K562 (cell line): ENCODE data around the gene TIPARP. TPM values are rescaled to one million over a fixed set of nuclear protein-coding genes. Genes with fewer than 3 reads are reported as not detected.

Experiments used
- ATAC-seq: fragments of 200-7000 bp; cut with Tn5 transposase; 3 replicates; pipeline ENCODE4 v1.9.1; 2020; ENCODE audit warnings: moderate library complexity
- BruUV-seq: library from RNA; stranded (reverse); fragments of 400-500 nt; replicated peaks from 2 replicates; lab custom pipeline; 2021; lab: Mats Ljungman, UMichigan
- CTCF ChIA-PET: fragments of 300-600 bp; formaldehyde crosslinking; extraction: SDS; loops from one replicate; lab custom pipeline; 2021; ENCODE audit warnings: low intra/inter-chr PET ratio; lab: Yijun Ruan, JAX
- POLR2A ChIA-PET: fragments of 300-600, 350-650 bp; sonication (Branson Sonifier 250); formaldehyde crosslinking; extraction: SDS; loops from one replicate; lab custom pipeline; 2021; ENCODE audit warnings: antibody characterized with exemption, inconsistent platforms; lab: Yijun Ruan, JAX
- DNase-seq, 4 experiments: peaks; one replicate each; pipeline versions ENCODE4 v3.0.0 to v3.0.0-alpha.2; 2011 to 2018; ENCODE audit warnings: low spot score in 3 of 4, mixed read lengths in 3 of 4; ENCODE audit errors: extremely low read depth in 1 of 4
- FAIRE-seq: peaks from 2 replicates; lab custom pipeline; 2011; peaks lifted over from hg19 to GRCh38; lab: Jason Lieb, UNC
- H2AFZ ChIP-seq: 2 replicates; pipeline ENCODE4 v1.6.0; 2011; ENCODE audit warnings: low read depth, low read length, control low read depth, inconsistent platforms
- H3K27ac ChIP-seq: fragments of 200-600 bp; 3 replicates; pipeline ENCODE4 v1.8.0; 2011; ENCODE audit warnings: low read depth, mild to moderate bottlenecking, control low read depth, inconsistent platforms, low read length, moderate library complexity, mixed read lengths; ENCODE audit errors: extremely low read depth
- H3K27me3 ChIP-seq, 2 experiments: fragments of 300-600 bp in 1 of 2; 2 replicates in 1 of 2; 3 replicates in 1 of 2; pipeline versions ENCODE4 v1.6.0 to v1.8.0; 2011; ENCODE audit warnings: inconsistent platforms in 2 of 2, low read length in 2 of 2, mild to moderate bottlenecking in 1 of 2, mixed read lengths in 1 of 2, moderate library complexity in 1 of 2; ENCODE audit not compliant: control insufficient read depth in 2 of 2, insufficient read depth in 2 of 2
- H3K36me3 ChIP-seq: fragments of 300-600 bp; 3 replicates; pipeline ENCODE4 v1.8.0; 2011; ENCODE audit warnings: mild to moderate bottlenecking, low read length, inconsistent platforms; ENCODE audit not compliant: control insufficient read depth, insufficient read depth
- H3K4me1 ChIP-seq, 2 experiments: fragments of 200-600 bp in 1 of 2; replicated peaks in 1 of 2; 2 replicates in 1 of 2; 3 replicates in 1 of 2; pipeline versions ENCODE4 v1.5.1 to v1.8.0; 2011; ENCODE audit warnings: inconsistent platforms in 2 of 2, low read length in 2 of 2, mild to moderate bottlenecking in 1 of 2, mixed read lengths in 1 of 2, moderate library complexity in 1 of 2; ENCODE audit not compliant: control insufficient read depth in 2 of 2, insufficient read depth in 2 of 2
- H3K4me2 ChIP-seq: 2 replicates; pipeline ENCODE4 v1.6.1; 2011; ENCODE audit warnings: low read length, control low read depth, inconsistent platforms, mixed read lengths; ENCODE audit not compliant: insufficient read depth
- H3K4me3 ChIP-seq: fragments of 200-600 bp; sonication (generic), shearing (Covaris generic); 2 replicates; pipeline ENCODE4 v1.5.1; 2016; ENCODE audit warnings: control low read depth, inconsistent platforms
- H3K79me2 ChIP-seq: fragments of 200-600 bp; 3 replicates; pipeline ENCODE4 v1.8.0; 2011; ENCODE audit warnings: low read length, inconsistent platforms; ENCODE audit not compliant: control insufficient read depth, insufficient read depth
- H3K9ac ChIP-seq, 2 experiments: 2 replicates each; pipeline versions ENCODE4 v1.6.0 to v1.6.1; 2011; ENCODE audit warnings: low read depth in 2 of 2, low read length in 2 of 2, control low read depth in 1 of 2, inconsistent platforms in 1 of 2, mild to moderate bottlenecking in 1 of 2, mixed read lengths in 1 of 2; ENCODE audit not compliant: insufficient read depth in 1 of 2
- H3K9me1 ChIP-seq: one replicate; pipeline ENCODE4 v1.6.0; 2011; ENCODE audit warnings: inconsistent platforms, mild to moderate bottlenecking, low read length, moderate library complexity; ENCODE audit not compliant: control insufficient read depth, insufficient read depth
- H3K9me3 ChIP-seq: replicated peaks from 2 replicates; pipeline ENCODE4 v1.5.1; 2011; ENCODE audit warnings: low read depth, low read length, inconsistent platforms; ENCODE audit not compliant: control insufficient read depth, insufficient read depth
- H4K20me1 ChIP-seq: replicated peaks from 2 replicates; pipeline ENCODE4 v1.6.1; 2011; ENCODE audit warnings: low read length, inconsistent platforms, mixed read lengths; ENCODE audit not compliant: control insufficient read depth, insufficient read depth
- FOXO4 ChIP-seq: fragments of 450-650 bp; formaldehyde crosslinking; IDR thresholded peaks from 2 replicates; pipeline ENCODE4 v1.4.0; 2020; ENCODE audit warnings: mild to moderate bottlenecking, moderate library complexity
- HMG20B ChIP-seq: fragments of 250-450 bp; sonication (Bioruptor Pico); IDR thresholded peaks from 2 replicates; pipeline ENCODE4 v1.5.0; 2021; ENCODE audit warnings: mild to moderate bottlenecking
- MAZ ChIP-seq, 2 experiments: fragments of 450-650 bp in 1 of 2; sonication (generic) in 1 of 2; formaldehyde crosslinking; IDR thresholded peaks in 1 of 2; conservative IDR thresholded peaks in 1 of 2; 2 replicates each; pipeline versions ENCODE4 v1.4.0 to v1.5.0; 2020; ENCODE audit warnings: mild to moderate bottlenecking in 1 of 2, missing genetic modification reagents in 1 of 2
- MBD1 ChIP-seq: fragments of 250-450 bp; sonication (Bioruptor Pico); IDR thresholded peaks from 2 replicates; pipeline ENCODE4 v1.8.0; 2022; ENCODE audit warnings: inconsistent platforms
- MLX ChIP-seq, 2 experiments: fragments of 450-650 bp in 1 of 2; sonication (generic) in 1 of 2; formaldehyde crosslinking; conservative IDR thresholded peaks; 2 replicates each; pipeline versions ENCODE4 v1.4.0 to v1.8.1; 2020 to 2022; ENCODE audit warnings: mild to moderate bottlenecking in 1 of 2, missing genetic modification reagents in 1 of 2
- MTA3 ChIP-seq: fragments of 450-650 bp; formaldehyde crosslinking; IDR thresholded peaks from 2 replicates; pipeline ENCODE4 v1.6.1; 2017; ENCODE audit warnings: mild to moderate bottlenecking, borderline replicate concordance
- PATZ1 ChIP-seq: fragments of 250-450 bp; sonication (Bioruptor Pico); IDR thresholded peaks from 2 replicates; pipeline ENCODE4 v1.5.0; 2020; ENCODE audit warnings: mild to moderate bottlenecking, borderline replicate concordance
- SIN3A ChIP-seq, 2 experiments: fragments of 150-350 bp in 1 of 2; IDR thresholded peaks; 2 replicates each; pipeline ENCODE4 v1.6.1; 2011 to 2016; ENCODE audit warnings: borderline replicate concordance in 2 of 2, low read depth in 2 of 2, low read length in 2 of 2, mild to moderate bottlenecking in 2 of 2, moderate library complexity in 2 of 2; ENCODE audit not compliant: control insufficient read depth in 1 of 2
- SOX6 ChIP-seq: fragments of 450-650 bp; IDR thresholded peaks from 2 replicates; pipeline ENCODE4 v1.6.1; 2014; ENCODE audit warnings: mild to moderate bottlenecking
- ZFPM2 ChIP-seq: fragments of 250-450 bp; sonication (Bioruptor Pico); IDR thresholded peaks from 2 replicates; pipeline ENCODE4 v1.5.1; 2022; ENCODE audit warnings: mild to moderate bottlenecking
- ZNF282 ChIP-seq: sonication (generic); formaldehyde crosslinking; IDR thresholded peaks from 2 replicates; pipeline ENCODE4 v1.8.1; 2023; ENCODE audit warnings: missing genetic modification reagents
- ZNF511 ChIP-seq: sonication (generic); formaldehyde crosslinking; IDR thresholded peaks from 2 replicates; pipeline ENCODE4 v1.8.0; 2022; ENCODE audit warnings: mild to moderate bottlenecking, missing genetic modification reagents
- ZNF740 ChIP-seq, 3 experiments: fragments of 200-800 bp in 1 of 3; sonication (Bioruptor generic) in 1 of 3; sonication (generic) in 1 of 3; formaldehyde crosslinking in 1 of 3; IDR thresholded peaks; 2 replicates each; pipeline versions ENCODE4 v1.6.1 to v1.8.0; 2016 to 2022; ENCODE audit warnings: mild to moderate bottlenecking in 2 of 3, missing compliant biosample characterization in 2 of 3, missing genetic modification characterization in 2 of 3, missing genetic modification reagents in 1 of 3
- ZNF76 ChIP-seq: fragments of 250-450 bp; sonication (Bioruptor Pico); IDR thresholded peaks from 2 replicates; pipeline ENCODE4 v1.4.0; 2020; ENCODE audit warnings: mild to moderate bottlenecking, moderate library complexity, borderline replicate concordance
- WGBS: fragments of 100-300 bp; shearing (Covaris generic); methylation state at CpG from one replicate; pipeline ENCODE4 v1.1.6; 2016; ENCODE audit warnings: low coverage, mixed read lengths; ENCODE audit not compliant: insufficient coverage; ENCODE audit errors: missing lambda C conversion rate; 5-methylcytosine and 5-hydroxymethylcytosine counted together
- in situ Hi-C: fragments of 300-500 bp; cut with MboI; formaldehyde crosslinking; loops from 4 replicates; pipeline ENCODE4 v1.15.0; 2018; ENCODE audit warnings: inconsistent platforms, mixed read lengths
- intact Hi-C: fragments of 100-400 bp; cut with micrococcal nuclease; formaldehyde crosslinking; loops from 2 replicates; pipeline ENCODE4 v1.14.2; 2022
- polyA plus RNA-seq, 8 experiments: library from polyadenylated mRNA; depleted of rRNA in 4 of 8; stranded (reverse) in 5 of 8; unstranded in 3 of 8; fragments of >200 nt; fragmentation: Nextera tagmentation in 2 of 8; fragmentation: Illumina TruSeq in 1 of 8; extraction: Ambion mirVana in 2 of 8; extraction: Trizol in 1 of 8; gene quantifications; 2 replicates each; pipeline versions ENCODE4 v1.2.1 to v1.2.3, GENCODE V29; 2011 to 2014; ENCODE audit warnings: inconsistent platforms in 1 of 8, missing spikeins in 1 of 8
- total RNA-seq, 7 experiments: library from RNA; depleted of rRNA in 6 of 7; stranded (reverse); fragments of >200 nt in 6 of 7; fragmentation: Illumina TruSeq in 2 of 7; extraction: Trizol in 2 of 7; gene quantifications; 2 replicates each; pipeline versions ENCODE4 v1.2.1 to v1.2.3, GENCODE V29; 2011 to 2021; ENCODE audit warnings: low replicate concordance in 1 of 7

TIPARP gene
- total and polyA plus RNA-seq, 9 of the 15 experiments (the other 6 are each of a cell fraction or from before 2014, with no cell fraction given) = 2.4 to 29.4 (median 15.1) TPM

GRCh38 chr3:156710429-156710828 lies 36.0 kb downstream of the TIPARP start:
- CTCF ChIA-PET = no interaction called here
- ATAC-seq = no peak
- no peaks in the 10 kb centered on the region for H3K9me3 ChIP-seq
- 41% methylated on average over 1 of the region's 1 CpG for WGBS
- no peaks in the 10 kb centered on the region for H3K4me1 ChIP-seq
- no peak overlapping the region for H3K4me2 ChIP-seq
- DNase-seq = no peak
- H3K9ac ChIP-seq = no peak overlapping the region
- H2AFZ ChIP-seq = no peak overlapping the region
- no peaks in the 10 kb centered on the region for H3K79me2 ChIP-seq
- intact Hi-C loops = no loop called here
- no peaks in the 10 kb centered on the region for H4K20me1 ChIP-seq
- POLR2A ChIA-PET = interaction anchor here (0.6 to 1.4 kb wide), 3 partner anchors 21 to 449 kb away, joined by 3 read pairs; partner anchors contain the start of gene CCNL1
- no peak for FAIRE-seq
- in situ Hi-C loops = no loop called here
- no peak overlapping the region for H3K4me3 ChIP-seq
- BruUV-seq = no TSS peak
- peaks cover 46% of the 10 kb centered on the region; the same call in 2 of the 3 replicates for H3K36me3 ChIP-seq
- no peaks in the 10 kb centered on the region for H3K27me3 ChIP-seq
- no peaks in the 10 kb centered on the region for H3K9me1 ChIP-seq
- no peak overlapping the region for H3K27ac ChIP-seq
- TF ChIP-seq ZFPM2 (CRISPR knock-in tag) (no peak), PATZ1 (CRISPR knock-in tag) (no peak), MAZ (CRISPR knock-in tag; conservative IDR thresholded peaks at IDR 0.05 in 1 of 2, IDR thresholded peaks at IDR 0.05 in 1 of 2) (no peak), MLX (CRISPR knock-in tag; conservative IDR thresholded peaks at IDR 0.05) (no peak), FOXO4 (CRISPR knock-in tag) (no peak), ZNF740 (CRISPR knock-in tag; IDR thresholded peaks at IDR 0.05) (no peak), ZNF740 (tag; IDR thresholded peaks at IDR 0.05) (no peak), SOX6 (no peak), MTA3 (no peak), SIN3A (IDR thresholded peaks at IDR 0.05; ENCODE audit: borderline replicate concordance in 2 of 2, control insufficient read depth in 1 of 2, low read depth in 2 of 2, low read length in 2 of 2) (no peak), HMG20B (CRISPR knock-in tag) (no peak), ZNF511 (CRISPR knock-in tag) (no peak), MBD1 (CRISPR knock-in tag) (no peak), ZNF76 (CRISPR knock-in tag) (no peak), ZNF282 (no peak)
